Nucleus accumbens (tissue), 56 donors: ENCODE data around the gene DNA2.

Experiments used
- DNase-seq, 56 donors: peaks; one replicate each; lab custom pipeline; 2025; lab: John Stamatoyannopoulos, UW

The DNA2 gene

GRCh38 chr10:68364101-68364886, 107.5 kb downstream of the DNA2 start:
- no peak for DNase-seq
